Mesendoderm (in vitro differentiated cells): ENCODE results near the gene HSP90AB1. TPM values are rescaled to one million over a fixed set of nuclear protein-coding genes. Genes with fewer than 3 reads are reported as not detected.

Source experiments
- DNase-seq: peaks from one replicate; pipeline ENCODE4 v3.0.0; 2013
- H2AK5ac ChIP-seq: 2 replicates; pipeline ENCODE4 v1.6.1; 2013; ENCODE audit warnings: low read length, inconsistent platforms
- H2BK120ac ChIP-seq: 2 replicates; pipeline ENCODE4 v1.6.1; 2013; ENCODE audit warnings: low read depth, mild to moderate bottlenecking, low read length, moderate library complexity, mixed read lengths
- H2BK15ac ChIP-seq: replicated peaks from 2 replicates; pipeline ENCODE4 v1.6.1; 2013; ENCODE audit warnings: low read depth, mild to moderate bottlenecking, moderate library complexity
- H2BK5ac ChIP-seq: 2 replicates; pipeline ENCODE4 v1.6.1; 2013; ENCODE audit warnings: low read length, inconsistent platforms
- H3K18ac ChIP-seq: 2 replicates; pipeline ENCODE4 v1.6.1; 2013; ENCODE audit warnings: mild to moderate bottlenecking, low read length, mixed read lengths
- H3K23ac ChIP-seq: one replicate; pipeline ENCODE4 v1.6.1; 2013; ENCODE audit warnings: low read length
- H3K27ac ChIP-seq: 2 replicates; pipeline ENCODE4 v1.5.1; 2013; ENCODE audit warnings: low read depth, mild to moderate bottlenecking, inconsistent platforms, low read length, moderate library complexity
- H3K27me3 ChIP-seq: 2 replicates; pipeline ENCODE4 v1.6.1; 2013; ENCODE audit warnings: low read length, control low read depth, mild to moderate bottlenecking, inconsistent platforms; ENCODE audit not compliant: insufficient read depth, poor library complexity
- H3K36me3 ChIP-seq: 2 replicates; pipeline ENCODE4 v1.6.1; 2013; ENCODE audit warnings: low read length, inconsistent platforms; ENCODE audit not compliant: control insufficient read depth, insufficient read depth
- H3K4ac ChIP-seq: one replicate; pipeline ENCODE4 v1.6.1; 2013; ENCODE audit warnings: low read depth, mild to moderate bottlenecking, low read length, moderate library complexity
- H3K4me1 ChIP-seq: 2 replicates; pipeline ENCODE4 v1.6.1; 2013; ENCODE audit warnings: low read depth, low read length, inconsistent platforms; ENCODE audit not compliant: control insufficient read depth
- H3K4me2 ChIP-seq: 2 replicates; pipeline ENCODE4 v1.6.1; 2013; ENCODE audit warnings: low read length
- H3K4me3 ChIP-seq: 2 replicates; pipeline ENCODE4 v1.5.1; 2013; ENCODE audit warnings: mild to moderate bottlenecking, low read length
- H3K56ac ChIP-seq: one replicate; pipeline ENCODE4 v1.6.1; 2013; ENCODE audit warnings: low read length
- H3K79me1 ChIP-seq: 2 replicates; pipeline ENCODE4 v1.6.1; 2013; ENCODE audit warnings: low read length, inconsistent platforms
- H3K79me2 ChIP-seq: 2 replicates; pipeline ENCODE4 v1.6.1; 2013; ENCODE audit warnings: mild to moderate bottlenecking, low read length; ENCODE audit not compliant: control insufficient read depth, insufficient read depth
- H3K9ac ChIP-seq: 2 replicates; pipeline ENCODE4 v1.6.1; 2013; ENCODE audit warnings: low read length, inconsistent platforms
- H4K5ac ChIP-seq: one replicate; pipeline ENCODE4 v1.6.1; 2013; ENCODE audit warnings: low read length
- H4K8ac ChIP-seq: one replicate; pipeline ENCODE4 v1.6.1; 2013; ENCODE audit warnings: low read depth, mild to moderate bottlenecking, control low read depth, low read length, moderate library complexity
- WGBS: extraction: QIAGEN DNeasy Blood & Tissue Kit; methylation state at CpG from one replicate; pipeline ENCODE4 v1.1.7; 2013; ENCODE audit warnings: low lambda C conversion rate, missing lambda C conversion rate; ENCODE audit not compliant: insufficient coverage; ENCODE audit errors: extremely low coverage; 5-methylcytosine and 5-hydroxymethylcytosine counted together
- polyA plus RNA-seq, 2 experiments: library from polyadenylated mRNA; stranded (reverse); fragments of 200-250 nt; gene quantifications; one replicate each; pipeline ENCODE4 v1.2.3, GENCODE V29; 2013

The HSP90AB1 gene
- polyA plus RNA-seq (2013, experiment 1 of 2), result 2,015 TPM
- 2,012 TPM for polyA plus RNA-seq (2013, experiment 2 of 2)

GRCh38 chr6:44246663-44247337, at the start of gene HSP90AB1:
Gene HSP90AB1 (plus strand): TSS chr6:44247101. CDS start chr6:44248630, 1,529 bp downstream.
- Histone ChIP-seq H3K4me1 (peaks cover 11% of the 10 kb centered on the region), H2BK5ac (peak within 1 kb of the TSS; percentile 86), H3K18ac (peak within 1 kb of the TSS; percentile 92), H4K5ac (peak within 1 kb of the TSS; percentile 45), H3K79me2 (peaks cover 49% of the 10 kb centered on the region), H3K4me3 (peak within 1 kb of the TSS; percentile 100), H3K27me3 (no peaks in the 10 kb centered on the region), H3K36me3 (peaks cover 28% of the 10 kb centered on the region), H2AK5ac (peak within 1 kb of the TSS; percentile 87), H3K56ac (peak within 1 kb of the TSS; percentile 100), H3K4ac (peak within 1 kb of the TSS; percentile 88), H2BK120ac (peak within 1 kb of the TSS; percentile 69), H2BK15ac (no peak within 1 kb of the TSS), H4K8ac (no peak within 1 kb of the TSS), H3K27ac (peak within 1 kb of the TSS; percentile 78), H3K23ac (peak within 1 kb of the TSS; percentile 96), H3K79me1 (peaks cover 15% of the 10 kb centered on the region), H3K4me2 (peak within 1 kb of the TSS; percentile 91), H3K9ac (peak within 1 kb of the TSS; percentile 100)
- no CpG with 5 or more reads among the region's 34 CpGs for WGBS
- peak; percentile 99 for DNase-seq

GRCh38 chr6:44198684-44199083, 48.2 kb upstream of the HSP90AB1 start:
- DNase-seq, result no peak

GRCh38 chr6:44199883-44200282, 47.0 kb upstream of the HSP90AB1 start:
- H3K79me2 ChIP-seq, result no peaks in the 10 kb centered on the region
- H3K27me3 ChIP-seq, result no peaks in the 10 kb centered on the region
- no peak overlapping the region for H3K4me2 ChIP-seq
- DNase-seq, result no peak
- H3K9ac ChIP-seq, result no peak overlapping the region
- H3K4ac ChIP-seq, result no peak overlapping the region
- no peaks in the 10 kb centered on the region for H3K36me3 ChIP-seq
- H4K8ac ChIP-seq, result no peak overlapping the region
- no peak overlapping the region for H3K27ac ChIP-seq
- H2AK5ac ChIP-seq, result no peak overlapping the region
- no peaks in the 10 kb centered on the region for H3K79me1 ChIP-seq
- H3K18ac ChIP-seq, result no peak overlapping the region
- WGBS, result no CpG with 5 or more reads among the region's 4 CpGs
- H2BK15ac ChIP-seq, result no peak overlapping the region
- no peak overlapping the region for H2BK5ac ChIP-seq
- H3K4me3 ChIP-seq, result no peak overlapping the region
- H2BK120ac ChIP-seq, result no peak overlapping the region
- no peak overlapping the region for H4K5ac ChIP-seq
- peaks cover 22% of the 10 kb centered on the region for H3K4me1 ChIP-seq
- H3K56ac ChIP-seq, result no peak overlapping the region
- H3K23ac ChIP-seq, result no peak overlapping the region

More at GRCh38 chr6:44198684-44199083, 48.2 kb upstream of the HSP90AB1 start:
- Histone ChIP-seq H3K18ac (no peak overlapping the region), H3K4me2 (no peak overlapping the region), H3K27ac (no peak overlapping the region), H3K4ac (no peak overlapping the region), H2BK5ac (no peak overlapping the region), H3K36me3 (no peaks in the 10 kb centered on the region), H3K23ac (no peak overlapping the region), H2BK15ac (no peak overlapping the region), H2AK5ac (no peak overlapping the region), H3K79me1 (no peaks in the 10 kb centered on the region), H3K9ac (no peak overlapping the region), H4K5ac (no peak overlapping the region), H3K4me1 (peaks cover 22% of the 10 kb centered on the region), H3K4me3 (no peak overlapping the region), H3K79me2 (no peaks in the 10 kb centered on the region), H3K56ac (no peak overlapping the region), H3K27me3 (no peaks in the 10 kb centered on the region), H2BK120ac (no peak overlapping the region), H4K8ac (no peak overlapping the region)
- no CpG with 5 or more reads among the region's 3 CpGs for WGBS

- Histone ChIP-seq H3K27me3 (no peaks in the 10 kb centered on the region), H2BK120ac (no peak overlapping the region), H3K27ac (no peak overlapping the region), H3K36me3 (no peaks in the 10 kb centered on the region), H3K18ac (no peak overlapping the region), H3K4me3 (no peak overlapping the region), H2BK15ac (no peak overlapping the region), H3K79me1 (no peaks in the 10 kb centered on the region), H2BK5ac (peak overlapping the region; percentile 81), H3K23ac (no peak overlapping the region), H3K4ac (no peak overlapping the region), H3K56ac (peak overlapping the region; percentile 87), H4K5ac (no peak overlapping the region), H3K4me2 (no peak overlapping the region), H3K4me1 (peaks cover 22% of the 10 kb centered on the region), H3K9ac (no peak overlapping the region), H4K8ac (no peak overlapping the region), H3K79me2 (no peaks in the 10 kb centered on the region), H2AK5ac (peak overlapping the region; percentile 64)
- WGBS, result no CpG with 5 or more reads among the region's 3 CpGs
- peak; percentile 31 for DNase-seq
Measured at GRCh38 chr6:44201200-44201599, 45.7 kb upstream of the HSP90AB1 start.

GRCh38 chr6:44201638-44202303, 45.1 kb upstream of the HSP90AB1 start:
- Histone ChIP-seq H3K79me1 (no peaks in the 10 kb centered on the region), H4K8ac (no peak overlapping the region), H3K4me1 (peaks cover 25% of the 10 kb centered on the region), H2BK15ac (no peak overlapping the region), H3K4me2 (no peak overlapping the region), H3K9ac (peak overlapping the region; percentile 49), H3K27me3 (no peaks in the 10 kb centered on the region), H3K23ac (peak overlapping the region; percentile 87), H2AK5ac (peak overlapping the region; percentile 95), H3K4me3 (no peak overlapping the region), H2BK5ac (peak overlapping the region; percentile 81), H3K36me3 (no peaks in the 10 kb centered on the region), H3K18ac (peak overlapping the region; percentile 16), H3K4ac (peak overlapping the region; percentile 29), H3K56ac (peak overlapping the region; percentile 87), H3K27ac (peak overlapping the region; percentile 68), H3K79me2 (no peaks in the 10 kb centered on the region), H4K5ac (no peak overlapping the region), H2BK120ac (peak overlapping the region; percentile 8)
- WGBS, result no CpG with 5 or more reads among the region's 11 CpGs
- no peak for DNase-seq
